ENCODE results near the gene PRIM2.
"Not testable (repeated sequence)": the region's sequence is repeated elsewhere in the genome, so short reads cannot be mapped to it uniquely, and the experiment has no call there.

- not testable (repeated sequence) for TF ChIP-seq CTCF, POLR2A (IDR thresholded peaks at IDR 0.05)
Measured at GRCh38 chr6:57459781-57460180, 142.4 kb downstream of the PRIM2 start.
